Loucy (cell line): ENCODE results near the gene NMD3.

Experiments
- H2AFZ ChIP-seq: fragments of 200-600 bp; sonication (generic); 2 replicates; pipeline ENCODE4 v1.6.0; 2016; ENCODE audit warnings: antibody characterized with exemption, mild to moderate bottlenecking, low read length, moderate library complexity
- H3F3A ChIP-seq: fragments of 200-600 bp; 2 replicates; pipeline ENCODE4 v1.6.0; 2016; ENCODE audit warnings: antibody characterized with exemption, low read depth, mild to moderate bottlenecking
- H3K27me3 ChIP-seq: fragments of 200-600 bp; sonication (generic); 2 replicates; pipeline ENCODE4 v1.6.1; 2014; ENCODE audit warnings: low read length, mild to moderate bottlenecking; ENCODE audit not compliant: insufficient read depth, poor library complexity, severe bottlenecking
- H3K36me3 ChIP-seq: fragments of 200-600 bp; sonication (generic); 2 replicates; pipeline ENCODE4 v1.6.1; 2016; ENCODE audit warnings: low read length; ENCODE audit not compliant: insufficient read depth
- H3K4me1 ChIP-seq: fragments of 200-600 bp; sonication (generic); 2 replicates; pipeline ENCODE4 v1.5.1; 2014; ENCODE audit warnings: low read length, mild to moderate bottlenecking; ENCODE audit not compliant: insufficient read depth, poor library complexity, severe bottlenecking
- H3K4me2 ChIP-seq: fragments of 200-600 bp; sonication (generic); 2 replicates; pipeline ENCODE4 v1.6.0; 2014; ENCODE audit warnings: antibody characterized with exemption, low read length, low read depth, mild to moderate bottlenecking; ENCODE audit not compliant: poor library complexity, severe bottlenecking
- H3K4me3 ChIP-seq: fragments of 200-600 bp; sonication (generic); 2 replicates; pipeline ENCODE4 v1.5.1; 2014; ENCODE audit warnings: low read length, mild to moderate bottlenecking, mixed read lengths; ENCODE audit not compliant: poor library complexity, severe bottlenecking
- H3K79me2 ChIP-seq: fragments of 200-600 bp; sonication (generic); 2 replicates; pipeline ENCODE4 v1.6.1; 2014; ENCODE audit warnings: low read length; ENCODE audit not compliant: insufficient read depth
- H3K9ac ChIP-seq: fragments of 200-600 bp; sonication (generic); 2 replicates; pipeline ENCODE4 v1.6.0; 2014; ENCODE audit warnings: mild to moderate bottlenecking, low read depth, low read length, moderate library complexity; ENCODE audit not compliant: poor library complexity, severe bottlenecking
- H3K9me2 ChIP-seq: fragments of 200-600 bp; sonication (generic); replicated peaks from 2 replicates; pipeline ENCODE4 v1.6.1; 2016; ENCODE audit warnings: low read depth, low read length, mixed read lengths
- H3K9me3 ChIP-seq: fragments of 200-600 bp; sonication (generic); 2 replicates; pipeline ENCODE4 v1.6.1; 2014; ENCODE audit warnings: mild to moderate bottlenecking, antibody characterized with exemption, low read length, low read depth; ENCODE audit not compliant: insufficient read depth
- H4K20me1 ChIP-seq: fragments of 200-600 bp; sonication (generic); 2 replicates; pipeline ENCODE4 v1.6.0; 2014; ENCODE audit warnings: antibody characterized with exemption, low read length, mild to moderate bottlenecking; ENCODE audit not compliant: insufficient read depth, poor library complexity, severe bottlenecking
- CTCF ChIP-seq: fragments of 200-600 bp; sonication (generic); conservative IDR thresholded peaks from 2 replicates; pipeline ENCODE4 v1.5.1; 2014; ENCODE audit warnings: mild to moderate bottlenecking, antibody characterized with exemption, low read length
- EZH2phosphoT487 ChIP-seq: fragments of 200-600 bp; IDR thresholded peaks from 2 replicates; pipeline ENCODE4 v1.6.1; 2018; ENCODE audit warnings: antibody characterized with exemption, mild to moderate bottlenecking, moderate library complexity, borderline replicate concordance

The NMD3 gene

DNA sequence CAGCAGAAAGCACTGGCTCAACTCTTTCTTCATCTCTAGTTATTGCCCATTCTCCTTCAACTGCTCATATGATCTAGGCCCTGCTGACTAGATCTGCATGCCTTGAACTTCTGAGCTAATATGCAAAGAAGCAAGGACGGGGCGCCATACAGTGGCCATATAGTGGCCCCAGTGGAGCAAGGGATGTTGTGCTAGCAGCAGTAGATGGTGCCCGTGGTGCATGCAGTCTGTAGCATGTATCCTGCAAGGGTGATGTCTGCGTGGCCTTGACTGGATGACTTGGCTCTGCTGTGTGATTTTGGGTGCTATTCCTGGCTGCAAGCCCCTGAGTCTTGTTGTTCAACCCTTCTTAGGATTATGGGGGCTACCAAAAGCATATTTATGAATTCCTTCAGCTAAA lies 12.2 kb upstream of the NMD3 start:
- no peaks in the 10 kb centered on the region for H3K9me3 ChIP-seq
- no peaks in the 10 kb centered on the region for H3K79me2 ChIP-seq
- H3F3A ChIP-seq: no peaks in the 10 kb centered on the region
- no peaks in the 10 kb centered on the region for H3K27me3 ChIP-seq
- H3K9ac ChIP-seq: no peak overlapping the region
- H3K36me3 ChIP-seq: no peaks in the 10 kb centered on the region
- H3K4me3 ChIP-seq: no peak overlapping the region
- no peak overlapping the region for H3K4me2 ChIP-seq
- H4K20me1 ChIP-seq: no peaks in the 10 kb centered on the region
- no peaks in the 10 kb centered on the region for H3K9me2 ChIP-seq
- no peaks in the 10 kb centered on the region for H3K4me1 ChIP-seq
- H2AFZ ChIP-seq: no peak overlapping the region
- no peak for TF ChIP-seq EZH2phosphoT487
- peak; percentile 46 for TF ChIP-seq CTCF

DNA sequence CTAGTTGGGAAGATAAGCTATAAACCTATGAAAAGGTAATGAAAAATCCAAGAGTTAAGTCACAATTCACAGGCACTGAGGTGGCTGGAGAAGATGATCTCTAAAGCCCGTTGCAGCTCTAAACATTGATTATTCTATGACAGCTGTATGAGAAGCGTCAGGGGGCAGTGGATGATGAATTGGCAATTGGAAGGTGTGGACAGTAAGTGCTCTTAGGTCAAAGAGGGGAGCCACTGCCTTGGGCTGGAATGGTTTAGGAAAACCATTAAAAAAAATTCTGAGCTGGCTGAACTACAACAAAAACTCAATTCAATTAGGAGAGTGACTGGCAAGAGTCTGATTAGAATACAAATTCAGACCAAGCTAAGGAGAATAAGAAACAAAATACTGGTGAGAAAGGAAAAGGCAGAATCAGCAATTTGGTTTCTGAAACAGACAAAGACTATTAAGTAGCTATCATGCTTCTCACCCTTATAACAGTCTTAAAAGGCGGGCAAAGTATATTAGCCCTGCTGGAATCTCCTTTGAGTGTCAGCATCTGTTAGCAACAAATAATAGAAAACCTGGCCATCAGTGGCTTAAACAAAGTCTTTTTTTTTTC lies 8.8 kb upstream of the NMD3 start:
- TF ChIP-seq CTCF: no peak
- no peak for TF ChIP-seq EZH2phosphoT487
- Histone ChIP-seq H4K20me1 (no peaks in the 10 kb centered on the region), H3K9ac (no peak overlapping the region), H3K4me1 (no peaks in the 10 kb centered on the region), H3K9me2 (no peaks in the 10 kb centered on the region), H3F3A (no peaks in the 10 kb centered on the region), H3K79me2 (no peaks in the 10 kb centered on the region), H3K36me3 (no peaks in the 10 kb centered on the region), H2AFZ (peak overlapping the region; percentile 28; the same call in 1 of the 2 replicates), H3K4me2 (no peak overlapping the region), H3K4me3 (no peak overlapping the region), H3K9me3 (no peaks in the 10 kb centered on the region), H3K27me3 (no peaks in the 10 kb centered on the region)

GRCh38 chr3:161212906-161213305 lies 8.2 kb upstream of the NMD3 start:
- no peak overlapping the region for H3K9ac ChIP-seq
- H3K27me3 ChIP-seq: no peaks in the 10 kb centered on the region
- TF ChIP-seq CTCF (no peak), EZH2phosphoT487 (no peak)
- no peak overlapping the region for H3K4me2 ChIP-seq
- H3K4me1 ChIP-seq: no peaks in the 10 kb centered on the region
- H3F3A ChIP-seq: no peaks in the 10 kb centered on the region
- no peaks in the 10 kb centered on the region for H3K79me2 ChIP-seq
- no peak overlapping the region for H2AFZ ChIP-seq
- no peaks in the 10 kb centered on the region for H4K20me1 ChIP-seq
- H3K36me3 ChIP-seq: no peaks in the 10 kb centered on the region
- H3K4me3 ChIP-seq: no peak overlapping the region
- no peaks in the 10 kb centered on the region for H3K9me2 ChIP-seq
- no peaks in the 10 kb centered on the region for H3K9me3 ChIP-seq
